ENCODE results near the gene GNPDA2.

Gene GNPDA2

GRCh38 chr4:44678094-44679041 lies 48.0 kb downstream of the GNPDA2 start, which contains the start of gene GUF1:
GUF1 (plus strand) TSS chr4:44678420; CDS start chr4:44678623, 203 bp downstream.
- peak; percentile 88 for DNase-seq

GRCh38 chr4:44675366-44675765 lies 51.0 kb downstream of the GNPDA2 start:
- DNase-seq, result no peak

GRCh38 chr4:44674471-44674870 lies 51.9 kb downstream of the GNPDA2 start:
- DNase-seq, result no peak

- no peak for DNase-seq
Measured at GRCh38 chr4:44671636-44672035, 54.7 kb downstream of the GNPDA2 start.

- DNase-seq, result no peak
Measured at GRCh38 chr4:44670506-44671199, 55.7 kb downstream of the GNPDA2 start.

- DNase-seq, result no peak
Measured at GRCh38 chr4:44668526-44668925, 57.8 kb downstream of the GNPDA2 start.

GRCh38 chr4:44663539-44664263 lies 62.7 kb downstream of the GNPDA2 start:
- DNase-seq, result no peak

- no peak for DNase-seq
Measured at GRCh38 chr4:44662623-44663005, 63.7 kb downstream of the GNPDA2 start.

- no peak for DNase-seq
Measured at GRCh38 chr4:44661940-44662622, 64.3 kb downstream of the GNPDA2 start.

GRCh38 chr4:44660396-44660795 lies 66.0 kb downstream of the GNPDA2 start:
- DNase-seq, result no peak

- DNase-seq, result no peak
Measured at GRCh38 chr4:44652002-44652401, 74.4 kb downstream of the GNPDA2 start.
